ENCODE results near the gene PSME1.

DNA sequence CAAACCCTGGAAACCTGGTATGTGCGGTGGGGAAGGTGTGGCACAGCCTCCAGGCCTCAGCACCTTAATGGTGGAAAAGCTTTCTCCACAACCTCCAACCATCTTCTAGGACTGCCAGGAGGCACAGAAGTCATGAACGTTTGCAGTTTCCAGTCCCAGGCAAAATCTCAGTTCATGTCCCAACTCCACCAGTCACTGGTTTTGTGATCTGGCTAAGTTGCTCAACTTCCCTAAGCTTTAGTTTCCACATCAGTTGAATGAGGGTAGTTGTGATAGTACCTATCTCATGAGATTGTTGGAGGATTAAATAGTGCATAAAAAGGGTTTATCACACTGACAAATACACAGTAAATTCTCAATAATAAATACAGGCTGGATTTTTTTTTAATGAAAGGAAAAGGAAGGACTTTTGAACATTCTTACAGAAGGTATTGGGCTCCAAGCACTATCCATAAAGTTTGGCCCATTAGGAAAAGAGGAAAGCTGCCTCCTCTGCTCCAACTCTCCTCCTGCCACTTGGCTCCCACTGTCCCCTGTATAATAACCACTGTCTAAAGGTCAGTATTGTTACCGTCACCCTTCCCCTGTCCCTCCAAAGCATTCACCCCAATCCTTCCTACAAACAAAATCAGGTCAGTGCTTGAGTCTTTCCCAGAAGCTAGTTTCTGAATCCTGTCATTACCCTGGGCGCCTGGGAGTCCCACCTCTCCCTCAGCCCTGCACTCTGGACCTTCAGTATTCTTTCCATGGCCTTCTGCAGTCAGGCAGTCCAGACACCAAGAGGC lies 35.6 kb upstream of the PSME1 start:
- TF ChIP-seq POLR2A (IDR thresholded peaks at IDR 0.05), result no peak
- TF ChIP-seq, protein P1, sequence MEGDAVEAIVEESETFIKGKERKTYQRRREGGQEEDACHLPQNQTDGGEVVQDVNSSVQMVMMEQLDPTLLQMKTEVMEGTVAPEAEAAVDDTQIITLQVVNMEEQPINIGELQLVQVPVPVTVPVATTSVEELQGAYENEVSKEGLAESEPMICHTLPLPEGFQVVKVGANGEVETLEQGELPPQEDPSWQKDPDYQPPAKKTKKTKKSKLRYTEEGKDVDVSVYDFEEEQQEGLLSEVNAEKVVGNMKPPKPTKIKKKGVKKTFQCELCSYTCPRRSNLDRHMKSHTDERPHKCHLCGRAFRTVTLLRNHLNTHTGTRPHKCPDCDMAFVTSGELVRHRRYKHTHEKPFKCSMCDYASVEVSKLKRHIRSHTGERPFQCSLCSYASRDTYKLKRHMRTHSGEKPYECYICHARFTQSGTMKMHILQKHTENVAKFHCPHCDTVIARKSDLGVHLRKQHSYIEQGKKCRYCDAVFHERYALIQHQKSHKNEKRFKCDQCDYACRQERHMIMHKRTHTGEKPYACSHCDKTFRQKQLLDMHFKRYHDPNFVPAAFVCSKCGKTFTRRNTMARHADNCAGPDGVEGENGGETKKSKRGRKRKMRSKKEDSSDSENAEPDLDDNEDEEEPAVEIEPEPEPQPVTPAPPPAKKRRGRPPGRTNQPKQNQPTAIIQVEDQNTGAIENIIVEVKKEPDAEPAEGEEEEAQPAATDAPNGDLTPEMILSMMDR (IDR thresholded peaks at IDR 0.05), result no peak
